NT2/D1 (cell line): ENCODE measurements around the gene IL36G.

Experiments used
- YY1 ChIP-seq: IDR thresholded peaks from 2 replicates; pipeline ENCODE4 v1.6.1; 2011; ENCODE audit not compliant: insufficient read length, insufficient read depth
- ZNF274 ChIP-seq: IDR thresholded peaks from 2 replicates; pipeline ENCODE4 v1.6.1; 2011; ENCODE audit warnings: mild to moderate bottlenecking, low read depth, low read length

GRCh38 chr2:112933261-112933660 is 44.5 kb upstream of the IL36G start:
- no peak for TF ChIP-seq YY1
- TF ChIP-seq ZNF274: no peak
